Activated gamma-delta T cell treated with anti-CD3 and anti-CD28 coated beads, Interleukin-2, amount 50 U/mL, for 16 hours (primary cell): ENCODE measurements around the gene GGPS1.
"Not testable (repeated sequence)": the region's sequence is repeated elsewhere in the genome, so short reads cannot be mapped to it uniquely, and the experiment has no call there.

Experiments
- DNase-seq: peaks from one replicate; pipeline ENCODE4 v3.0.0-alpha.2; 2020; ENCODE audit warnings: low read depth

GGPS1 gene

GRCh38 chr1:235304549-235305451 lies 23.6 kb upstream of the GGPS1 start:
- no peak for DNase-seq

- no peak for DNase-seq
These were observed 20.9 kb upstream of the GGPS1 start for GRCh38 chr1:235307158-235308124.

- DNase-seq, result not testable (repeated sequence)
These were observed 19.2 kb upstream of the GGPS1 start for GRCh38 chr1:235309206-235309605.

GRCh38 chr1:235313262-235313661 lies 15.1 kb upstream of the GGPS1 start:
- DNase-seq, result no peak

DNA sequence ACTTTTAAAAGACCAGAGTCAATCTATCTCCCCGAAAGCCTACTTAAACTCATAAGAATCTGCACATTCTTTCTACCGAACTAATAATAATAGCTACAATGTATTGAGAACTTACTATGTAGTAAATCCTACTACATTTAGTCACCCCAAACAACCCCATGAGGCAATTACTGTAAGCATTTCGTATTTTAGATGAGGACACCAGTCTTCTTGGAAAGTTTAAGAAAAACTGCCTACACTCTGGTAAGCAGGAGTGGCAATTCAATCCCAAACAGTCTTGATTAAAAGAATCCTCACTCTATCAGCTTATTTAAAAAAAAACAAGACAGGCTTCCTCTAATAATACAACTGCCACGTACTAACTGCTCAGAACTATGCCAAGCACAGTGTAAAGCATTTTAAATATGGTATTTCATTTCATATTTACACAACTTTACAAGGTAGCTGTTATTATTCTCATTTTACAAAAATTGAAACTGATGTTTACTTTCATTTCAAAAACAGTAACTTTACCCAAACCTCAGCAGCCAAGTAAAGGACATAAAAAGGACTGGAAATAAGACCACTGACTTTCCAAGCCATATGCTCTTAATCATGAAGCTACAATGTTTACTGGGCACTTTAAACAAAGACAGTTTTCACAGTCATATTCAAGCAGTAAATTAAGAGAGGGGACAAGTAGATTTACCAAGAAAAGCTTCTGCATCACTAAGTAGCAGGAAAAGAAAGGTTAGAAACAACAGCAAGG lies 14.3 kb upstream of the GGPS1 start:
- DNase-seq, result no peak

- DNase-seq, result no peak
These were observed 13.2 kb upstream of the GGPS1 start for GRCh38 chr1:235315173-235315572.

GRCh38 chr1:235315735-235316134 lies 12.6 kb upstream of the GGPS1 start:
- DNase-seq, result no peak

- no peak for DNase-seq
These were observed 11.2 kb upstream of the GGPS1 start for GRCh38 chr1:235317168-235317567.

DNA sequence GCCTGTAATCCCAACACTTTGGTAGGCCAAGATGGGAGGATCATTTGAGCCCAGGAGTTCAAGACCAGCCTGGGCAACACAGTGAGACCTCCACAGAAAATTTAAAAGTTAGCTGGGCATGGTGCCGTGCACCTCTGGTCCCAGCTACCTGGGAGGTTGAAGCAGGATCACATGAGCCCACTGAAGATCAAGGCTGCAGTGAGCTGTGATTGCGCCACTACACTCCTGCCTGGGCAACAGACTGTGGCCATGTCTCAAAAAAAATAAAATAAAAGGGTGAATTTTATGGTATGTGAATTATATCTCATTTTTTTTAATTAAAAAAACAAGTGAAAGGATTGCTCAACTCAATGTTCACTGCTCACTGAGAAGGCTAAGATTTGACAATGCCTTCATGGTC lies 9.1 kb upstream of the GGPS1 start:
- DNase-seq, result no peak

DNA sequence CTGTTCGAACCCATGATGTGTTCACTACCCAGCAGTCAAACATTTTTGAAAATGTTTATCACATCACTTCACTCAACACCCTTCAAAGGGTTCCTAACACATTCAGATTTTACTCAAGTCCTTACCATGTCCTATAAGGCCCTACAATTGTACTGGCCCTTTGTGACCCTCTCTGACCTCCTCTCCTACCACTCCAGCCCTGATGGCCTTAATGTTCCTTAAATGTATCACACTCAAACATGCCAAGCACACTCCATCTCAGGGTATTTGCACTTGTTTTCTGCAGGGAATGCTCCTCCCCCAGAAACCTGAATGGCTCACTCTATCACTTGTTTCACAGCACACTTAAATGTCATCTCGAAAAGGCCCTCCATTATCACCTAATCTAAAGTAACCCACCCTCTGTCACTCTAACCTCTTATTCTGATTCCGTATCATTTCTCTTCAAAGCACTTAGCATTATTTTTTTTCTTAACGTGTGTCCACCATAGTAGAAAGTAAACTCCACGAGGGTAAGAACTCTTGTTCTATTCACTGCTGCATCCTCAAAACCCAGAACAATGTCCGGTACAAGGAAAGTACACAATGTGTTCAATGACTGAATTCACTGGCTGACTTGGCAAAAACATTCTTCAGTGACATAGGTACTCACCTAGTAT lies 7.7 kb upstream of the GGPS1 start:
- DNase-seq, result no peak

GRCh38 chr1:235324296-235324695 lies 4.1 kb upstream of the GGPS1 start:
- no peak for DNase-seq

GRCh38 chr1:235325139-235325538 lies 3.2 kb upstream of the GGPS1 start:
- DNase-seq, result no peak

- no peak for DNase-seq
These were observed 2.5 kb upstream of the GGPS1 start for GRCh38 chr1:235325854-235326253.

DNA sequence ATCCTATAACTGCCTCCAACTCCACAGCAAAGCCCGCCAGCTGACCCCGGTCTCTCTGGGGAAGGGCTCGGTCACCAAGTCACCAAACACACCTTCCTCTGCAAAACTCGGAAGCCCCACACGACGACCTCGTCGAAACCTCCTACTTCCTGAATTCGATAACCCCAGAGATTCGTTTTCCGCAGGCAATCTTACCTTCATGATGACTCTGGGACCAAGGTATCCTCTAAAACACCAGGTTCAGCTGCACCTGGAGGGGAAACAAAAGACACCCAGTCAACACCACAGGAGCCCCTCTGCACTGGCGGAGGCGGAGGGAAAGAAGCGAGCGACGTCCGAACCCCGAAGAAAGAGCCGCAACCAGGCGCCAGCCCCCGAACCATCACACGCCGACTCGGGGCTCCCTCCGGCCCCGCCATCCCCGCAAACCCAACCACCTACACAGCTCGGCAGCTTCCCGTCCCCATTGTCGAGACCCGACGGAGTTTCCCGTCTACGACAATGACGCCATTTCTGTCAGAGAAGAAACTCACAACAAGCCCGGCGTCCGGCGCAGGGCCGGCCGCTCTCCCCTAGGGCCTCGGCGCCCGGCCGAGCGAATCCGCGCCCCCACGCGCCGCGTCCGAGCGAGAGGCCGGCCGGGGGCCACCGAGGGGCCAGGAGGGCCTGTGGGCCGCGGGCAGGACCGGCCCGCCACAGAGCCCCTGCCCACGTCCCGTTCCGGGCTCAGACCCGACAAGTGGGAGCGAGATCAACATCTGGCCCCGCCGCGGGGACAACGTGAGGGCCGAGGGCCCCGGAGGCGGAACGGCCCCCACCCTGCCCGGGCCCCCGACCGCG lies 1.4 kb upstream of the GGPS1 start:
- peak; percentile 62 for DNase-seq

DNA sequence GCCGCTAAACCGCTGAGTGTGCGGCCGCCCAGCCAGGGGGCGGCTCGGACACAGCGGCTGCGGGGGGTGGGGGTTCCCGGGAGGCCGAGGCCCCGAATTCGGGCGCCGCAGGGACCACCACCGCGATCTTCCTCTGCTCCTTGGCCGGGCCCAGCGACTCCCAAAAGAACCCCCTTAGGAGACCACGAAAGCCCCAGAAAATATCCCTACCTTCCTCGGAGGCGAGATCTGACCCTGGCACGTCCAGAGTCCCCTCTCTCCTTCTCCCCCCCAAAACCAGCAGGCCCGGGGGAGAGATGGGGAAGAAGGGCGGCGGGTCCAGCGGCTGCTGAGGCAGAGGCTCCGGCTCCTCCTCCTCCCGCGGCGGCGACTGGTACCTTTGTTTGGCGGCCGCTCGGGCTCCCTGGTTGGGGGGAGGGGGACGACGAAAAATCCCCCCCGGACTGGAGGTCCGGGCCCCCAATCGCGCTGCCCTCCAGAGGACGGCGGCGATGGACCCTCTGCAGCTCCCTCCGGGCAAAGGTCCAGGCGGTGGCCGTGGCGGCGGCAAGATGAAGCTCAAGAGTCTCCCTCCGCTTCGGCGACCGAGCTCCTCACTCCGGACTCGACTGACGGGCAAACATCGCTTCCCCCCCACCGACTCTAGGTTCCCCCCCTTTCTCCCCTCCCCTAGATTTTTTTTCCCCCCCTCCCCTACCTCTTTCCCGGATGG lies 655 bp upstream of the GGPS1 start, which contains the start of gene ARID4B:
TSS of gene ARID4B (minus strand) at position 621 of the 712 bp plus-strand sequence. CDS start 1,260 bp downstream, outside the sequence.
- DNase-seq, result no peak

DNA sequence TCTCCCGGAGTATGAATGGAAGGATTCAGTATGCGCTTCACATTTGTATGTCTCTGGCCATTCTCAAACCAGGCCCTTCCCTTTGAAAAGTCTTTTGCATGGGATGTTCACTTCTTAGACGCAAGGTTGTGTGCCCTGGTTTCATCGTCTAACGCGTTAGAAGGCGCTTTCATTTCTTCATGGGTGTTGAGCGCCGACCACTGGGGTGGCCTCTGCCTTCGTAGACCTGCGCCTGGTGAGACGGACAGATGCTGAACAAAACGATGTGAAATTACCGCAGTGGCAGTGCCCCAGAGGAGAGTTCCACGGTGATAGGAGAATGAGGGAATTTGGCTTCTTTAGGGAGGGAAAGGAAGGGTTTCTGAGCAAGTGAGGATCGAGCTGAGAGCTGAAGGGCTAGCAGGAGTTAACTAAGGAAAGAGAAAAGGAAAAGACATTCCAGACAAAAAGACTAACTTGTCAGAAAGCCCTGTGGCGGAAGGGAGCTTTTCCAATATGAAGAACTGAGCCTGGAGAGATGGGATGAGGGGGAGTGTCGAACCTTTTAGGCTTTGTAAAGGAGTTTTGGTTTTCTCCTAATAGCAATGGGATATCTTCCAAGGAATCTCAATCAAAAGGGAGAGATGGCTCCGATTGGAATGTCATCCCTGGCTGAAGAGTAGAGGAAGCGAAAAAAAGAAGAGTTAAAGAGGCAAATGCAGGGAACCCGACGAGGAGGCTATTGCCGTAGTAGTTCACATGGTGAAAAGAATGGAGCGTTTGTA lies 951 bp downstream of the GGPS1 start:
- peak; percentile 36 for DNase-seq

GRCh38 chr1:235330918-235331285 lies 2.5 kb downstream of the GGPS1 start:
- DNase-seq, result no peak

DNA sequence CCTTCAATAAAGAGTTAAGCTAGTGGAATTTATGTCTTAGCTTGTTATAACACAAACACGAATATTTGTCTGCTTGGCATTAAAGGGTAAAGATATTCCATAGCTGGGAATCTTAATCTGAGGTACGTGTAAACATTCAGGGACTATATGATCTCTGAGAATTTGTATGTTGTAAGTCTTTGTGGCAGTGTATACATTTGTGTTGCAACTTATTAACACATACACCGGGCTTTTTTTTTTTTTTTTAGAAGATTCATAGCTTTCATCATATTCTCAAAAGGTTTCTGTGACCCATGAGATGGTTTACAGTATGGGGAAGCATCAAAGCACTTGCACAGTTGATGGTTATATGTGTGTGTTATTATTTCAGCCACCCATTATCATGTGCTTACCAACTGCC lies 3.0 kb downstream of the GGPS1 start:
- DNase-seq, result no peak

DNA sequence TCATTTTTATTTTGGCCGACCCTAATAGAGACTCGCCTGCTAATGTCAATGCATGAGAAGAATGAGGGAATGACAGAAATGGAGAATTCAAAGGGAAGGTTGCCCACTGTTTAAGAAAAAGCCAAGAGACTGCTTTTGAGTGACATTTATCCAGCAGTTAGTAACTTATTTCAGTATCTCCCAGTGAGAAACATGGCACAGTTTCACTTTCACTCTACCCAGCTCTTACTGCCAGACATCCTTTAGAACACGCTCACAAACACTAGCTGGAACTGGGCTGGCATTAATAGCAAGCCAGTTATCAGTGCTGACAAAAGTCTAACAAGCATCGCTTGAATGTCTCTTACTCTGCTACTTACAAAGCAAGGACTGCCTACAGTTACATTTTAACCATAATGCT lies 8.5 kb downstream of the GGPS1 start:
- no peak for DNase-seq
